K562 (cell line): Measurements from ENCODE around the gene SOCS3. TPM values are rescaled to one million over a fixed set of nuclear protein-coding genes. Genes with fewer than 3 reads are reported as not detected.

Experiments
- ATF4 ChIP-seq: fragments of 450-650 bp; formaldehyde crosslinking; IDR thresholded peaks from 2 replicates; pipeline ENCODE4 v1.4.0; 2022; ENCODE audit warnings: mild to moderate bottlenecking, moderate library complexity
- CEBPZ ChIP-seq: fragments of 150-350 bp; IDR thresholded peaks from 2 replicates; pipeline ENCODE4 v1.6.1; 2014; ENCODE audit warnings: low read depth, mild to moderate bottlenecking, low read length, borderline replicate concordance
- CREM ChIP-seq: IDR thresholded peaks from 2 replicates; pipeline ENCODE4 v1.6.1; 2014; ENCODE audit warnings: antibody characterized with exemption, low read depth
- HOMEZ ChIP-seq: fragments of 250-450 bp; sonication (Bioruptor Pico); IDR thresholded peaks from 2 replicates; pipeline ENCODE4 v1.4.0; 2020; ENCODE audit warnings: mild to moderate bottlenecking, moderate library complexity
- KAT7 ChIP-seq: sonication (generic); formaldehyde crosslinking; IDR thresholded peaks from 2 replicates; pipeline ENCODE4 v1.8.0; 2022; ENCODE audit warnings: missing genetic modification reagents, mild to moderate bottlenecking, borderline replicate concordance
- NR4A1 ChIP-seq, 2 experiments: fragments of 250-450 bp in 1 of 2; fragments of 450-650 bp in 1 of 2; sonication (Bioruptor Pico) in 1 of 2; IDR thresholded peaks; 2 replicates each; pipeline versions ENCODE4 v1.4.0 to v1.6.1; 2016 to 2020; ENCODE audit warnings: mild to moderate bottlenecking in 2 of 2, missing compliant biosample characterization in 1 of 2, missing genetic modification characterization in 1 of 2, moderate library complexity in 1 of 2
- PATZ1 ChIP-seq: fragments of 250-450 bp; sonication (Bioruptor Pico); IDR thresholded peaks from 2 replicates; pipeline ENCODE4 v1.5.0; 2020; ENCODE audit warnings: mild to moderate bottlenecking, borderline replicate concordance
- SP1 ChIP-seq: sonication (generic); formaldehyde crosslinking; IDR thresholded peaks from 2 replicates; pipeline ENCODE4 v1.8.1; 2022; ENCODE audit warnings: mild to moderate bottlenecking, missing genetic modification reagents
- TCF3 ChIP-seq: sonication (generic); formaldehyde crosslinking; IDR thresholded peaks from 2 replicates; pipeline ENCODE4 v1.4.0; 2020; ENCODE audit warnings: mild to moderate bottlenecking, missing genetic modification reagents
- TRIM24 ChIP-seq, 2 experiments: fragments of 450-650 bp; IDR thresholded peaks; 2 replicates each; pipeline ENCODE4 v1.6.1; 2016
- XRCC4 ChIP-seq: IDR thresholded peaks from one replicate; pipeline ENCODE4 v1.6.1; 2011; ENCODE audit not compliant: insufficient read depth, insufficient read length; ENCODE audit errors: extremely low read depth
- ZFX ChIP-seq: sonication (generic); formaldehyde crosslinking; IDR thresholded peaks from 2 replicates; pipeline ENCODE4 v1.8.0; 2022; ENCODE audit warnings: mild to moderate bottlenecking, missing genetic modification reagents, moderate library complexity
- ZMIZ1 ChIP-seq, 2 experiments: fragments of 150-350 bp in 1 of 2; IDR thresholded peaks; 2 replicates each; pipeline ENCODE4 v1.6.1; 2012 to 2016; ENCODE audit warnings: low read depth in 2 of 2, low read length in 2 of 2, mild to moderate bottlenecking in 1 of 2, moderate library complexity in 1 of 2
- ZNF224 ChIP-seq: sonication (generic); formaldehyde crosslinking; IDR thresholded peaks from 2 replicates; pipeline ENCODE4 v1.8.0; 2022; ENCODE audit warnings: mild to moderate bottlenecking, missing genetic modification reagents
- polyA plus RNA-seq, 8 experiments: library from polyadenylated mRNA; depleted of rRNA in 4 of 8; stranded (reverse) in 5 of 8; unstranded in 3 of 8; fragments of >200 nt; fragmentation: Nextera tagmentation in 2 of 8; fragmentation: Illumina TruSeq in 1 of 8; extraction: Ambion mirVana in 2 of 8; extraction: Trizol in 1 of 8; gene quantifications; 2 replicates each; pipeline versions ENCODE4 v1.2.1 to v1.2.3, GENCODE V29; 2011 to 2014; ENCODE audit warnings: inconsistent platforms in 1 of 8, missing spikeins in 1 of 8
- total RNA-seq, 7 experiments: library from RNA; depleted of rRNA in 6 of 7; stranded (reverse); fragments of >200 nt in 6 of 7; fragmentation: Illumina TruSeq in 2 of 7; extraction: Trizol in 2 of 7; gene quantifications; 2 replicates each; pipeline versions ENCODE4 v1.2.1 to v1.2.3, GENCODE V29; 2011 to 2021; ENCODE audit warnings: low replicate concordance in 1 of 7

The SOCS3 gene
- total and polyA plus RNA-seq, 9 of the 15 experiments (the other 6 are each of a cell fraction or from before 2014, with no cell fraction given), result 0.56 to 38.9 (median 13.7) TPM

- TF ChIP-seq HOMEZ (CRISPR knock-in tag) (0 out of 2 replicates have a peak, but pooled peaks have one; percentile 14), CEBPZ (no peak), XRCC4 (no peak), CREM (peak; percentile 47; the same call in 1 of the 2 replicates), SP1 (CRISPR knock-in tag) (no peak), ATF4 (no peak), NR4A1 (CRISPR knock-in tag; IDR thresholded peaks at IDR 0.05) (no peak), NR4A1 (tag; IDR thresholded peaks at IDR 0.05) (no peak), PATZ1 (CRISPR knock-in tag) (no peak), TRIM24 (IDR thresholded peaks at IDR 0.05) (peak; percentile 47 to 85; a peak in 3 of 4 replicates), ZFX (no peak), ZNF224 (no peak), TCF3 (CRISPR knock-in tag) (peak; percentile 82), ZMIZ1 (IDR thresholded peaks at IDR 0.05; ENCODE audit: low read depth in 2 of 2, low read length in 2 of 2) (peak in 1 of 2 experiments; percentile 44; a peak in 1 of 4 replicates), KAT7 (CRISPR knock-in tag) (no peak)
Measured at GRCh38 chr17:78315355-78316114, 44.3 kb downstream of the SOCS3 start (continued).
